Astrocyte (in vitro differentiated cells and primary cell): ENCODE results near the gene PDZK1.

Source experiments
- CTCF ChIP-seq: IDR thresholded peaks from 2 replicates; pipeline ENCODE4 v1.5.1; 2011; ENCODE audit warnings: low read depth, mild to moderate bottlenecking, inconsistent platforms, low read length, moderate library complexity; ENCODE audit not compliant: insufficient read depth
- EZH2 ChIP-seq: IDR thresholded peaks from 2 replicates; pipeline ENCODE4 v1.6.1; 2012; ENCODE audit warnings: mild to moderate bottlenecking, low read length, inconsistent platforms; ENCODE audit not compliant: insufficient read depth

DNA sequence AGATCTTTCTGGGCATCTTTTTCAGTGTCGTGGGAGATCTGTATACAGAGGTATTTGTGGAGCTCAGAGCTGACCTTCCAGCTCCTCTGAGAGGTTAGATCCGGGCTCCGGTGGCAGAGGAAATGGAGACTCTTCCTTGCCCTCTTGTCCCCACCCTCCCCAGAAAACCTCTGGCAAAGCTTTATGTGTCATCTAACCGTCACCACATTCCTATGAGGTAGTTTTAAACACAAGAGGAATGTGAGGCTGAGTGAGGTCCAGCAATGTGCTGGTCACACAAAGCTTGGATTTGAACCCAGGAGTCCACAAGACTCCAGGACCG is 13.3 kb upstream of the PDZK1 start:
- no peak for TF ChIP-seq CTCF
- TF ChIP-seq EZH2: no peak
